ENCODE data around the gene MAG. TPM values are rescaled to one million over a fixed set of nuclear protein-coding genes. Genes with fewer than 3 reads are reported as not detected.

MAG gene
- total RNA-seq, 1 experiment from 2014 or later = 0.17 TPM

- TF ChIP-seq CBX3 (IDR thresholded peaks at IDR 0.05; ENCODE audit: low read depth) = no peak
Measured at GRCh38 chr19:35273686-35274259, 18.2 kb upstream of the MAG start (continued).

- ATAC-seq (no peak), DNase-seq (ENCODE audit: low read depth, low spot score) (no peak)
- Histone ChIP-seq H3K4me1 (ENCODE audit: control insufficient read depth in 1 of 2, insufficient read depth in 2 of 2, low read length in 2 of 2) (peaks cover 3 to 9% of the 10 kb centered on the region in 2 experiments; a peak in 3 of 4 replicates), H2AFZ (ENCODE audit: low read depth, low read length, poor library complexity, severe bottlenecking) (no peak overlapping the region), H3K79me2 (ENCODE audit: insufficient read depth, low read length) (peaks cover 5% of the 10 kb centered on the region; the same call in 1 of the 2 replicates), H3K36me3 (ENCODE audit: control insufficient read depth in 1 of 2, insufficient read depth in 2 of 2, low read length in 2 of 2) (peaks cover 14% of the 10 kb centered on the region in 2 experiments; a peak in 3 of 4 replicates), H3K27me3 (ENCODE audit: insufficient read depth, low read length) (no peaks in the 10 kb centered on the region), H3K9ac (ENCODE audit: low read length) (no peak overlapping the region), H3K4me2 (ENCODE audit: low read length) (no peak overlapping the region), H4K20me1 (ENCODE audit: insufficient read depth) (no peaks in the 10 kb centered on the region), H3K9me2 (ENCODE audit: insufficient read depth) (no peaks in the 10 kb centered on the region), H3K4me3 (replicated peaks in 1 of 2; ENCODE audit: low read depth in 1 of 2, low read length in 2 of 2) (no peak overlapping the region), H3K27ac (ENCODE audit: low read depth, low read length) (no peak overlapping the region), H3K9me3 (ENCODE audit: control insufficient read depth in 1 of 2, insufficient read depth in 1 of 2, low read depth in 1 of 2, low read length in 2 of 2) (no peaks in the 10 kb centered on the region)
- CTCF ChIA-PET = no interaction called here
- RAD21 ChIA-PET (ENCODE audit: low non-redundant PET in 1 of 2, low total read pairs in 2 of 2, uncharacterized antibody in 2 of 2, unreplicated experiment in 2 of 2) = no interaction called here
- no peak for TF ChIP-seq ZBTB33 (IDR thresholded peaks at IDR 0.05; ENCODE audit: extremely low read depth, insufficient replicate concordance, low read length)
- no peak for TF ChIP-seq CTCF (IDR thresholded peaks at IDR 0.05 in 2 of 3, conservative IDR thresholded peaks at IDR 0.05 in 1 of 3; ENCODE audit: borderline replicate concordance in 1 of 3, insufficient read depth in 1 of 3, low read depth in 2 of 3, low read length in 2 of 3)
- no peak for TF ChIP-seq ZNF274 (IDR thresholded peaks at IDR 0.05; ENCODE audit: low read depth, low read length)
- no peak for TF ChIP-seq MAX (IDR thresholded peaks at IDR 0.05)
- no peak for TF ChIP-seq EZH2phosphoT487 (IDR thresholded peaks at IDR 0.05; ENCODE audit: borderline replicate concordance)
- TF ChIP-seq ZFX (IDR thresholded peaks at IDR 0.05) = no peak
- no peak for TF ChIP-seq JUND (IDR thresholded peaks at IDR 0.05)
- no peak for TF ChIP-seq EZH2 (IDR thresholded peaks at IDR 0.05)
- TF ChIP-seq POLR2A (IDR thresholded peaks at IDR 0.05; ENCODE audit: borderline replicate concordance, extremely low read depth, insufficient read depth, insufficient read length) = no peak
- no peak for TF ChIP-seq EGR1 (IDR thresholded peaks at IDR 0.05; ENCODE audit: low read depth)
- intact Hi-C loops (cut with micrococcal nuclease) = no loop called here
- no TSS peak for BruUV-seq (replicated peaks)
- POLR2A ChIA-PET = no interaction called here
Measured at GRCh38 chr19:35274323-35274722, 17.6 kb upstream of the MAG start.

Data from HCT116 (cell line).